SK-N-SH (cell line): ENCODE measurements around the gene HDGFL3. TPM values are rescaled to one million over a fixed set of nuclear protein-coding genes. Genes with fewer than 3 reads are reported as not detected.

Experiments
- CTCF ChIA-PET: fragments of 300-600, 350-600 bp; formaldehyde crosslinking; extraction: SDS; loops from one replicate; lab custom pipeline; 2021; lab: Yijun Ruan, JAX
- POLR2A ChIA-PET: fragments of 350-600 bp; sonication (Branson Sonifier 250); formaldehyde crosslinking; extraction: SDS; loops from one replicate; lab custom pipeline; 2020; ENCODE audit warnings: antibody characterized with exemption, inconsistent platforms; lab: Yijun Ruan, JAX
- DNase-seq: peaks from one replicate; pipeline ENCODE4 v3.0.0; 2012
- H2AFZ ChIP-seq: fragments of 200-600 bp; sonication (generic); 2 replicates; pipeline ENCODE4 v1.8.1; 2016; ENCODE audit warnings: antibody characterized with exemption, mild to moderate bottlenecking, low read depth
- H3F3A ChIP-seq: fragments of 200-600 bp; sonication (generic); replicated peaks from 2 replicates; pipeline ENCODE3; 2016; ENCODE audit warnings: antibody characterized with exemption, mild to moderate bottlenecking; ENCODE audit not compliant: insufficient read depth
- H3K27ac ChIP-seq, 2 experiments: fragments of 200-500 bp in 1 of 2; fragments of 200-600 bp in 1 of 2; sonication (Bioruptor generic) in 1 of 2; sonication (generic), shearing (Covaris generic) in 1 of 2; 2 replicates each; pipeline versions ENCODE4 v1.5.1 to v1.6.1; 2014 to 2016; ENCODE audit warnings: low read depth in 2 of 2, inconsistent platforms in 1 of 2, low read length in 1 of 2, mild to moderate bottlenecking in 1 of 2, mixed read lengths in 1 of 2
- H3K27me3 ChIP-seq: fragments of 200-600 bp; sonication (generic), shearing (Covaris generic); 2 replicates; pipeline ENCODE4 v1.6.1; 2016; ENCODE audit warnings: mixed run types; ENCODE audit not compliant: insufficient read depth
- H3K36me3 ChIP-seq, 2 experiments: fragments of 200-500 bp in 1 of 2; fragments of 200-600 bp in 1 of 2; sonication (Bioruptor generic) in 1 of 2; sonication (generic) in 1 of 2; replicated peaks in 1 of 2; 2 replicates each; pipeline versions ENCODE3 to v1.5.1; 2014 to 2016; ENCODE audit warnings: low read length in 1 of 2, mild to moderate bottlenecking in 1 of 2; ENCODE audit not compliant: insufficient read depth in 2 of 2, control insufficient read depth in 1 of 2
- H3K4me1 ChIP-seq, 2 experiments: fragments of 200-500 bp in 1 of 2; fragments of 200-600 bp in 1 of 2; sonication (Bioruptor generic) in 1 of 2; sonication (generic), shearing (Covaris generic) in 1 of 2; 2 replicates each; pipeline versions ENCODE4 v1.5.1 to v1.6.1; 2014 to 2016; ENCODE audit warnings: low read depth in 1 of 2, low read length in 1 of 2, mixed run types in 1 of 2; ENCODE audit not compliant: insufficient read depth in 2 of 2, control insufficient read depth in 1 of 2
- H3K4me2 ChIP-seq: fragments of 200-600 bp; sonication (generic), shearing (Covaris generic); 2 replicates; pipeline ENCODE4 v1.6.1; 2017; ENCODE audit warnings: mixed run types
- H3K4me3 ChIP-seq, 2 experiments: fragments of 200-500 bp in 1 of 2; fragments of 200-600 bp in 1 of 2; sonication (Bioruptor generic) in 1 of 2; sonication (generic), shearing (Covaris generic) in 1 of 2; 2 replicates each; pipeline versions ENCODE4 v1.5.1 to v1.8.1; 2014 to 2016; ENCODE audit warnings: low read depth in 2 of 2, inconsistent platforms in 1 of 2, low read length in 1 of 2, mild to moderate bottlenecking in 1 of 2, mixed read lengths in 1 of 2, moderate library complexity in 1 of 2
- H3K79me2 ChIP-seq: fragments of 200-600 bp; sonication (generic); 2 replicates; pipeline ENCODE4 v1.8.1; 2017; ENCODE audit warnings: mild to moderate bottlenecking; ENCODE audit not compliant: insufficient read depth
- H3K9ac ChIP-seq: fragments of 200-600 bp; sonication (generic); 2 replicates; pipeline ENCODE4 v1.6.1; 2017; ENCODE audit warnings: mixed run types
- H3K9me2 ChIP-seq: fragments of 200-600 bp; sonication (generic); 2 replicates; pipeline ENCODE4 v1.6.1; 2017; ENCODE audit warnings: mixed run types
- H3K9me3 ChIP-seq: fragments of 200-600 bp; sonication (generic); 2 replicates; pipeline ENCODE4 v1.6.1; 2017; ENCODE audit warnings: mixed run types, mild to moderate bottlenecking, moderate library complexity
- H4K20me1 ChIP-seq: fragments of 200-600 bp; sonication (generic); 2 replicates; pipeline ENCODE4 v1.6.1; 2017; ENCODE audit warnings: mild to moderate bottlenecking, mixed run types; ENCODE audit not compliant: insufficient read depth
- ELF1 ChIP-seq: IDR thresholded peaks from 2 replicates; pipeline ENCODE4 v1.4.0; 2012
- EP300 ChIP-seq, 2 experiments: IDR thresholded peaks; 2 replicates each; pipeline versions ENCODE4 v1.4.0 to v1.6.1; 2012; ENCODE audit warnings: borderline replicate concordance in 1 of 2, low read depth in 1 of 2, low read length in 1 of 2
- FOSL2 ChIP-seq: IDR thresholded peaks from 2 replicates; pipeline ENCODE4 v1.4.0; 2012; ENCODE audit warnings: low read depth, mild to moderate bottlenecking, moderate library complexity, borderline replicate concordance
- GATA2 ChIP-seq: sonication (generic); formaldehyde crosslinking; IDR thresholded peaks from 2 replicates; pipeline ENCODE4 v1.5.0; 2020; ENCODE audit warnings: mild to moderate bottlenecking, missing genetic modification reagents
- IRF3 ChIP-seq: fragments of 150-350 bp; IDR thresholded peaks from 2 replicates; pipeline ENCODE4 v1.6.1; 2016; ENCODE audit warnings: mild to moderate bottlenecking, low read depth, low read length
- MAX ChIP-seq: IDR thresholded peaks from 2 replicates; pipeline ENCODE4 v1.4.0; 2012; ENCODE audit warnings: low read depth
- MXI1 ChIP-seq: IDR thresholded peaks from 2 replicates; pipeline ENCODE4 v1.6.1; 2012; ENCODE audit warnings: mild to moderate bottlenecking, low read depth, low read length, improper control_type of control experiment
- NRF1 ChIP-seq: IDR thresholded peaks from 2 replicates; pipeline ENCODE4 v1.6.1; 2012; ENCODE audit warnings: low read depth, mild to moderate bottlenecking, low read length
- RAD21 ChIP-seq: IDR thresholded peaks from 2 replicates; pipeline ENCODE4 v1.6.1; 2012; ENCODE audit warnings: mild to moderate bottlenecking, low read length
- RCOR1 ChIP-seq: fragments of 150-350 bp; IDR thresholded peaks from 2 replicates; pipeline ENCODE4 v1.6.1; 2017; ENCODE audit warnings: antibody characterized with exemption, low read length
- REST ChIP-seq: IDR thresholded peaks from 2 replicates; pipeline ENCODE4 v1.6.1; 2012; ENCODE audit warnings: mild to moderate bottlenecking, low read depth, low read length, moderate library complexity
- SIN3A ChIP-seq: IDR thresholded peaks from 2 replicates; pipeline ENCODE4 v1.6.1; 2012; ENCODE audit warnings: low read depth, mild to moderate bottlenecking, low read length, moderate library complexity, borderline replicate concordance
- SMC3 ChIP-seq: IDR thresholded peaks from 2 replicates; pipeline ENCODE4 v1.6.1; 2012; ENCODE audit warnings: low read depth, low read length, improper control_type of control experiment
- TAF1 ChIP-seq: IDR thresholded peaks from 2 replicates; pipeline ENCODE4 v1.6.1; 2012; ENCODE audit warnings: low read depth, mild to moderate bottlenecking, low read length, moderate library complexity, borderline replicate concordance
- WGBS: methylation state at CpG from one replicate; pipeline ENCODE4 v1.1.6; 2017; ENCODE audit warnings: low lambda C conversion rate; 5-methylcytosine and 5-hydroxymethylcytosine counted together
- polyA plus RNA-seq, 3 experiments: library from polyadenylated mRNA; depleted of rRNA; stranded (reverse); fragments of >200 nt; gene quantifications; 2 replicates each; pipeline ENCODE4 v1.2.3, GENCODE V29; 2012

Gene HDGFL3
- polyA plus RNA-seq (2012; rRNA removed) = 8.0 and 9.2 TPM in 2 replicates
- 13.6 and 29.0 TPM in 2 replicates for polyA plus RNA-seq (2012; cell fraction: cytosol; rRNA removed)
- polyA plus RNA-seq (2012; cell fraction: nucleus; rRNA removed) = 2.6 and 4.8 TPM in 2 replicates

GRCh38 chr15:83207660-83208366 is at the start of gene HDGFL3:
HDGFL3 (minus strand) TSS chr15:83207823; CDS start chr15:83207414, 409 bp downstream.
- Histone ChIP-seq H3K9ac (peak within 1 kb of the TSS; percentile 83), H3K4me2 (peak within 1 kb of the TSS; percentile 90), H3F3A (peaks cover 31% of the 10 kb centered on the region), H3K4me3 (peak within 1 kb of the TSS; percentile 71 to 86), H3K4me1 (peaks cover 0 to 30% of the 10 kb centered on the region in 2 experiments; a peak in 2 of 4 replicates), H3K9me2 (no peaks in the 10 kb centered on the region), H3K27ac (peak within 1 kb of the TSS; percentile 77 to 93), H4K20me1 (peaks cover 12% of the 10 kb centered on the region), H2AFZ (peak within 1 kb of the TSS; percentile 96), H3K36me3 (no peaks in the 10 kb centered on the region), H3K27me3 (no peaks in the 10 kb centered on the region), H3K79me2 (peaks cover 42% of the 10 kb centered on the region), H3K9me3 (no peaks in the 10 kb centered on the region)
- POLR2A ChIA-PET = interaction anchor here (0.6 to 1.6 kb wide), 5 partner anchors 30 to 203 kb away, joined by 3 to 6 read pairs (median 3); partner anchors contain the start of genes BTBD1 and C15orf40
- TF ChIP-seq REST = no peak
- TF ChIP-seq SMC3 = peak; percentile 28; the same call in 1 of the 2 replicates
- TF ChIP-seq ELF1 = no peak
- TF ChIP-seq RAD21 = peak; percentile 56
- TF ChIP-seq MXI1 = peak; percentile 38; the same call in 1 of the 2 replicates
- TF ChIP-seq TAF1 = no peak
- WGBS = 0% methylated on average over 5 of the region's 94 CpGs
- CTCF ChIA-PET = interaction anchor here (0.6 to 6.1 kb wide), 7 partner anchors 39 to 223 kb away, joined by 3 to 24 read pairs (median 3); partner anchors contain the start of genes BTBD1 and C15orf40
- DNase-seq = peak; percentile 87

GRCh38 chr15:83250781-83251180 is 43.2 kb upstream of the HDGFL3 start:
- H2AFZ ChIP-seq = no peak overlapping the region
- H3K36me3 ChIP-seq = no peaks in the 10 kb centered on the region
- no peaks in the 10 kb centered on the region for H3K79me2 ChIP-seq
- no peaks in the 10 kb centered on the region for H3F3A ChIP-seq
- POLR2A ChIA-PET = no interaction called here
- peaks cover 23% of the 10 kb centered on the region for H3K27me3 ChIP-seq
- no peak for DNase-seq
- H3K9ac ChIP-seq = no peak overlapping the region
- no peak overlapping the region for H3K4me2 ChIP-seq
- no peaks in the 10 kb centered on the region for H3K9me2 ChIP-seq
- CTCF ChIA-PET = interaction anchor here (6.2 to 6.5 kb wide), 2 partner anchors 187 to 310 kb away, joined by 69 to 79 read pairs; no protein-coding TSS in a partner anchor
- H4K20me1 ChIP-seq = no peaks in the 10 kb centered on the region
- peaks cover 0 to 2% of the 10 kb centered on the region in 2 experiments; a peak in 1 of 4 replicates for H3K4me1 ChIP-seq
- H3K4me3 ChIP-seq = no peak overlapping the region
- no peak overlapping the region for H3K27ac ChIP-seq
- TF ChIP-seq REST = no peak
- TF ChIP-seq GATA2 = no peak
- TF ChIP-seq IRF3 = no peak
- no peak for TF ChIP-seq EP300 (IDR thresholded peaks at IDR 0.05; ENCODE audit: borderline replicate concordance in 1 of 2, low read depth in 1 of 2, low read length in 1 of 2)
- TF ChIP-seq NRF1 = no peak
- TF ChIP-seq TAF1 = no peak
- TF ChIP-seq MAX = no peak
- no peak for TF ChIP-seq RCOR1
- TF ChIP-seq SIN3A = no peak
- no peak for TF ChIP-seq FOSL2
- no peaks in the 10 kb centered on the region for H3K9me3 ChIP-seq
